ENCODE results near the gene R3HDM2.

DNA sequence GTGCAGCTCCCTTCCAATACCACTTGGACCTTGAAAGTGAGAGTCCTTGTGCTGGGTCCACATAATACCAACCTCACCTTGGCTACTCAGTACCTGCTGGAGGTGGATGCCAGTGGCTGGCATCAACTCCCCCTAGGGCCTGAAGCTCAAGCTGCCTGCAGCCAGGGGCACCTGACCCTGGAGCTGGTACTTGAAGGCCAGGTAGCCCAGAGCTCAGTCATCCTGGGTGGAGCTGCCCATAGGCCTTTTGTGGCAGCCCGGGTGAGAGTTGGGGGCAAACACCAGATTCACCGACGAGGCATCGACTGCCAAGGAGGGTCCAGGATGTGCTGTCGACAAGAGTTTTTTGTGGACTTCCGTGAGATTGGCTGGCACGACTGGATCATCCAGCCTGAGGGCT, 18.5 kb upstream of the R3HDM2 start:
- TF ChIP-seq, protein P1, sequence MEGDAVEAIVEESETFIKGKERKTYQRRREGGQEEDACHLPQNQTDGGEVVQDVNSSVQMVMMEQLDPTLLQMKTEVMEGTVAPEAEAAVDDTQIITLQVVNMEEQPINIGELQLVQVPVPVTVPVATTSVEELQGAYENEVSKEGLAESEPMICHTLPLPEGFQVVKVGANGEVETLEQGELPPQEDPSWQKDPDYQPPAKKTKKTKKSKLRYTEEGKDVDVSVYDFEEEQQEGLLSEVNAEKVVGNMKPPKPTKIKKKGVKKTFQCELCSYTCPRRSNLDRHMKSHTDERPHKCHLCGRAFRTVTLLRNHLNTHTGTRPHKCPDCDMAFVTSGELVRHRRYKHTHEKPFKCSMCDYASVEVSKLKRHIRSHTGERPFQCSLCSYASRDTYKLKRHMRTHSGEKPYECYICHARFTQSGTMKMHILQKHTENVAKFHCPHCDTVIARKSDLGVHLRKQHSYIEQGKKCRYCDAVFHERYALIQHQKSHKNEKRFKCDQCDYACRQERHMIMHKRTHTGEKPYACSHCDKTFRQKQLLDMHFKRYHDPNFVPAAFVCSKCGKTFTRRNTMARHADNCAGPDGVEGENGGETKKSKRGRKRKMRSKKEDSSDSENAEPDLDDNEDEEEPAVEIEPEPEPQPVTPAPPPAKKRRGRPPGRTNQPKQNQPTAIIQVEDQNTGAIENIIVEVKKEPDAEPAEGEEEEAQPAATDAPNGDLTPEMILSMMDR (IDR thresholded peaks at IDR 0.05; ENCODE audit: low read length): no peak
- TF ChIP-seq EZH2 (IDR thresholded peaks at IDR 0.05; ENCODE audit: borderline replicate concordance, low read length): no peak

Data from OCI-LY1 (cell line).